Right ventricle myocardium superior (tissue), 1 donor: ENCODE measurements around the gene SNX30. TPM values are rescaled to one million over a fixed set of nuclear protein-coding genes. Genes with fewer than 3 reads are reported as not detected.
A peak's percentile ranks its signal among the peaks of the same experiment; 100 is the strongest.

Experiments used
- ATAC-seq: fragments of 200-7000 bp; cut with Tn5 transposase; one replicate; pipeline ENCODE4 v1.9.1; 2020; ENCODE audit warnings: mild to moderate bottlenecking; ENCODE audit not compliant: poor library complexity
- DNase-seq: peaks from one replicate; pipeline ENCODE4 v3.0.0-alpha.2; 2020
- intact Hi-C: fragments of 100-400 bp; cut with DNase I; formaldehyde crosslinking; loops from one replicate; pipeline ENCODE4 v1.11.2; 2022
- total RNA-seq: library from RNA; stranded (reverse); fragmentation: NEBNext Ultra II Directional; extraction: Animal tissue kit (Norgen Biotek cat#: 25700); gene quantifications from one replicate; pipeline ENCODE4 v1.2.1, GENCODE V29; 2021
- donor health status: DM: no; HTN: yes; CAD: no; lungs with severe emphysema.

The SNX30 gene
- total RNA-seq, 1 donor from 2014 or later, result 4.5 TPM

DNA sequence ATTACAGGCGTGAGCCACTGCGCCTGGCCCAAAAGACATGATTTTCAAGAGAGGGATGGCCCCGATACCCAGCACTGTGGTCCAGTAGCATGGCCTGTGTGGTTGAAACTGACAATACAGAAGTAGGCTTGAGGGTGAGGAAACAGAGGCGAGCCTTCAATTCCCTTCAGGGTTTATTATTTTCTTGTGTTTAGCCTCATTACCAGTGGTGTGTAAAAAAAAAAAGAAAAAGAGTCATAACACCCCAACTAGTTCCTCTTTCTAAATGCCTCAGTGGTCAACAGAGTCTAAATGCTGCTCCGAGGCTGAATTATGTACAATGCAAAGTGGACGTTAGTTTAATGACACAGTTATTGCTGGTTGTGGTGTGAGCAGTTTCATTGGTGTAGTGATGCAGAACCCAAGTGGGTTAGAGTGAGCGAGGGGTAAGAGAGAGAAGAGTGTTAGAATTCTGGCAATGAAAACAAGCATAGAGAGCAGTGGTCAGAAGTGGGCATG is 58.8 kb downstream of the SNX30 start:
- DNase-seq (no peak), ATAC-seq (peak; percentile 29)
- intact Hi-C loops, result no loop called here

DNA sequence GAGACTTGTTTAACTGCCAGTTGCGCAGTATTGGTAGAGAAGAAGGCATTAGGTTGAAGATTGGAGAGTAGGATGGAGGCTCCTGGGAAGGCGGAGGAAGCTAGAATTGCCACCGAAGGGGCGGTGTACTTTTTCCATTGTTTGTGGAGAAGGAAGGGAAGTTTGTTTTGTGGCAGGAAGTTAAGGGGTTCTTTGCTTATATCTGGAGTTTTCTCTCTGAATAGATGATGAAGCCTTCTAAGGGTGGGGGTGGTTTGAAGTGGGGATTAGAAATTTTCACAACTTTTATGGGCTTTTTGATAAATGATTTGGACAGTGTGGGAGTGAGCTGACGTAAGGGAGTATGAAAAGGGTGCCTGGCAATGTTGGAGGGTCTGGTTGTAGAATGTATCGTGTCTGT is 59.3 kb downstream of the SNX30 start:
- intact Hi-C loops, result no loop called here
- ATAC-seq (no peak), DNase-seq (no peak)

DNA sequence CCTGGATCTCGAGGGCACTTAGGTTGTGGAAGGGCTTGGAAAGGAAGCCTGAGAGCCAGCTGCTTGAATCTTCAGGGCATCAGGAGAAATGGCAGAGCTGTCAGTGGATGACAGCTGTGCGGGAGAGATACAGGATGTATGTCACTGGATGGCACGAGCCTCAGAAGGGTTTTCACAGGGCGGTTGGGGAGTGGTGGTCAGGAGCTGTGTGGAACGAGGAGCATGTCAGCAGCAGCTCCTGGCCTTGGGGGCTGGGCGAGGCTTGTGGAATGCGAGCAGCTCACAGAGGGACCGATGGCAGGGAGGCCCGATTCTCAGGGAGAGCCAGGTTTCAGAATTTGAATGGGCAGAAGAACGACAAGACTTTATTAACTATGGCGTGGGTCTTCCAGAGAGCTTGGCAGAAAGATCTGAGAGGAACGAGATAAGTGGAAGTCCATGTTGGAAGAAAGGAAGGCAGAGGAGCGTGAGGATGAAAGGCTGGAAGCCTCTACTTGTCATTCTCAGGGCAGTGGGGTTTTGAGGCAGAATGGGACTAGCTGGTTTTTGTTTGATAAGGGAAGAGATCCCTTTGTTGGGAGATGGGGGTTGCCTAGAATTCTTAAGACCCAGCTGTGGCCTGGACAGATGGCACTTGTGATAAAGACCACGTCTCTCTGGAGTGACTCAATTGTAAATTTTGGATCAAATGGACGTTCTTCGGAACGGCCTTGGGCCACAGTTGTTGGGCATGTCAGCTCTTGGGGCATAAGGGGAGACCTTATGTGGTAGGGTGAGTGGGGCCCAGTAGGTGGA is 60.3 kb downstream of the SNX30 start:
- ATAC-seq, result no peak
- intact Hi-C loops, result no loop called here

DNA sequence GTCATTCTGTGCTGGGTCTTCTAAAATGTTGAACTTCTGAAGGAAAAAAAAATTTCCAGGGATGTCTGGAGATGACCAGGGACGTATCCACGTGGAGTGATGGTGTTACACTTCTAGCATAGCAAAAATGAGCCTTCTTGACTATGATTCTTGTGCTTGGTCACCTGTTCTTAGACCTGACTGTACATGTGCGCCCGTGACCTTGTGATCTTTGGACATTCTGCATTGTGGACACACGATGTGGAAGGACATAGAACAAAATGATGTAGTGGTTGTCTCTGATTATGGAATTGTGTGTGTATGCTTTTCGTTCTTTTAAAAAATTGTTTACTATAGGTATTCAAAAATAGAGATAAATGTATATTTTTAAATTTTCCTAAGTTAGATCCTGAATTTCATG is 61.0 kb downstream of the SNX30 start:
- DNase-seq, result no peak
- ATAC-seq, result no peak
- intact Hi-C loops, result no loop called here

More for the DNA sequence above, 60.3 kb downstream of the SNX30 start:
- DNase-seq, result no peak

DNA sequence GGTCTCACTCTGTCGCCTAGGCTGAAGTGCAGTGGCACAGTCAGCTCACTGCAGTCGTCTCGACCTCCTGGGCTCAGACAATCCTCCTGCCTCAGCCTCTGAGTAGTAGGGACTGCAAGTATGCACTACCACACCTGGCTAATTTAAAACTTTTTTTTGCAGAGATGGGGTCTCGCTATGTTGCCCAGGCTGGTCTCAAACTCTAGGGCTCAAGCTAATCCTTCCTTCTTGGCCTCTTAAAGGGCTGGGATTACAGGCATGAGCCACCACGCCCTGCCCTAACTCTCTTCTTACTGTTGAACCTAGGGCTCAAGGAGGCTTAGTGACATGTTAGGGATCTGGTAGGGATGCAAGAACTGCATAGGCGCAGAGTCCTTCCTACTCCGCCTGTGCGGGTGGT is 65.3 kb downstream of the SNX30 start:
- DNase-seq (no peak), ATAC-seq (no peak)
- intact Hi-C loops, result no loop called here

DNA sequence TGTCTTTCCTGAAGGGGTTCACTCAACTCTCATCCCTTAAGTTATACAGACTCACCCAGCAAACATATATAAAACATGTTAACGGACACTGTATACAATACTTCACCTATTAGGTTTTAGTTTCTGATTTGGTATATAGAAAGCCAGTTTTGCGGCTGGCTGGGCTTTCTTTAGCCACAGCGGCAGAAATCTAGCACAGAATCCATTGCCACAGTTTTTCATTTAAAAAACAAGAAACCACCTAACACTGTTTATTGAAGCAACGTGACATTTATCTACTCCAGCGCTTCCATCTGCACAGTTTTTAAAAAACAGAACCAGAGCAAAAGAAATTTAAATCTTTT is 67.3 kb downstream of the SNX30 start:
- ATAC-seq (no peak), DNase-seq (no peak)
- intact Hi-C loops, result no loop called here

DNA sequence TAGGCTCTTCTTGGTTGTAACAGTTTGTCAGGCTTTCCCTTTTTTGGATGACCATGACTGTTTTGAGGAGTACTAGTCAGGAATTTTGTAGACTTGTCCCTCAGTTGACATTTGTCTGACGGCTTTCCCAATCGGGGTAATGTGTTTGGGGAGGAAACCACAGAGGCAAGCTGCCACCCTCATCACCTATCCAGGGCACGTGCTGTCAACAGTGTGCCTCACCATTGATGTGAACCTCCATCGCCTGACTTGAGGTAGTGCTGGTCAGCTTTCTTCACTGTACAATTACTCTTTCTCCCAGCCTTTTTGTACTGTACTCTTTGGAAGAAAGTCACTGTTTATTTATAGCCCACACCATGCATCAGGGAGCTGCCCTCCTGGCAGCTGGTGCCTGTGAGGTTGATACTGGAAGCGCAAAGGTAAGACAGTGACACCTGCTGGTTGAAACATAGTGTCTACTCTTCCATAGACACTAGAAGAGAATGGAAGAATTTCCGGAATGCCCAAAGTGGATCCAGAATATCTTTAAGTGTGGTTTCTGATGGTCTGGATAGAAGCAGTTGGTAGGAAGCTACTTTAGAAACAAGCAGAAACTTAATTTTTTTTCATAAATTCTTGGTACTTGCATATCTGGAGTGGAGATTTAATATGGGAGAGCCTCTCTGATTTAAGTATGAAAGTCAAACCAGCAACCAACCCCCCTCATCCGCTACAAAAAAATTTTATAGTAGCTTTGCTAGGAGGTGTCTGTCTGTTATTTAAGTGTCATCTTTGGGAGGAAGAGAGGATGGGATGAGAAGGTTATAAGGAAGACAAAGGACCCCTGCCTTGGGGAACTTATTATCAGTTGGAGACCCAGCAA is 69.3 kb downstream of the SNX30 start:
- intact Hi-C loops, result no loop called here
- ATAC-seq (peak; percentile 97), DNase-seq (peak; percentile 69)

DNA sequence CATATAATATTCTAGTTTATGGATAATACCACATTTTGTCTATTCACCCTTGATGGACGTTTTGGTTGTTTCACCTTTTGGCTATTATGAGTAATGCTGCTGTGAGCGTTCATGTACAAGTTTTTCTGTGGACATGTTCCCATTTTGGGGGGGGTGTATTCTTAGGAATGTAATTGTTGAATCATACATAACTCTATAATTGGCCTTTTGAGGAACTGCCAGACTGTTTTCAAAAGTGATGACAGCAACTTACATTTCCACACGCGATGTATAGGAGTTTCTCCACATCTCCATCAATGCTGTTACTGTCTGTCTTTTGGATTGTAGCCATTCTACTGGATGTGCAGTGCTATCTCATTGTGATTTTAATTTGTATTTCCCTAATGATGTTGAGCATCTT is 70.3 kb downstream of the SNX30 start:
- intact Hi-C loops, result no loop called here
- DNase-seq (no peak), ATAC-seq (no peak)

DNA sequence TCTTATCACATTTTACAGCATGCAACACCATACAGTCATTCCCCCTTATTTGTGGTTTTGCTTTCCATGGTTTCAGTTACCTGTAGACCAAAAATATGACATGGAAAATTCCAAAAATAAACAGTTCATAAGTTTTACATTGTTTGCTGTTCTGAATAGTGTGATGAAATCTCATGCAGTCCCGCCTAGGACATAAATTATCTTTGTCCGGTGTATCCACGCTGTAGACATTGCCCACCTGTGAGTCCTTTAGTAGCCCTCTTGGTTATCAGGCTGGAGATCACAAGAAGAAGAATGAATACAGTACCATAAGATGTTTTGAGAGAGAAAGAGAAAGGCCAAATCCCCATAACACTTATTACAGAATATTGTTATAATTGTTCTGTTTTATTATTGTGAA is 72.1 kb downstream of the SNX30 start:
- intact Hi-C loops, result no loop called here
- ATAC-seq, result no peak
- DNase-seq, result no peak

DNA sequence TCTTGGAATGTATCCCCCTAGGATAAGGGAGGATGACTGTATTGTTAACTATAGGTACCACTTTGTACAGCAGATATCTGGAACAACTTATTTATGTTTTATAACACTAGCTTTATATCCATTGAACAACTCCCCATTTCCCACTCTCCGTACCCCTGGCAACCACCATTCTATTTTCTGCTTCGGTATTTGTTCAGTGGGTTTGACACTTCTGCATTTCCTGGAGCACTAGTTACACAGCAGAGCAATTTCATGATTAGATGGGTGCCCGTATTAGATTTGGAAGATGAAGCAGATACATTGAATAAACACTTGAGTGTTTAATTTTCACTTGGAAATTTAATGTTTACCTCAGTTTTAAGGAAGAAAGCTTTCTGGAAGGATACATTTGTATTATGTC is 72.7 kb downstream of the SNX30 start:
- DNase-seq, result no peak
- intact Hi-C loops, result no loop called here
- no peak for ATAC-seq

DNA sequence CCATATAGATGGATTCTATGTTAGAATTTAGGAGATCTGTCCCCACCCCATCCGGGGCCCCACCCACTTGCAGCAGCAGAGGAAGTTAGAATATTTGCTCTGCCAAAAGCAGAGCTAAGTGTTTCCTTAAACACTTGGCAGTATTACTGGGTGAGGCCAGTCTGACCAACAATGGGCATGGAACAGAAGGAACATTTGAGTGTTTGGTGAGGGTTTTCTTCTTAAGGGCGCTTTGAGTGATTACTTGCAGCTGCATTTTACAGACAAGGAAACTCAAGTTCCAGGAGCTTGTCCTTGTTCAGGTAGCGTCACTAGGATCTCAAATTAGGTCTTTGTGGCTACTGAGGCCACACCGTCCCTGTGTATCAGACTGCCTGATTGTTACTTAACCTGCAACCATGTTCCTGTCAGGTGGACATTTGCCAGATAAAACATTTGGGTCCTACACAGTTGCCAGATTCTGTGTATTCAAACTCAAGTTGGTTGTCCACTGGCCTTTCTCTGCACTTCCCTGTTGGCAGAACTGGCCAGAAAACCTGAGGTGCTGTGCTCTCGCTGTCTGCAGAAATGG is 80.8 kb downstream of the SNX30 start:
- ATAC-seq (peak; percentile 83), DNase-seq (peak; percentile 64)
- intact Hi-C loops, result no loop called here

DNA sequence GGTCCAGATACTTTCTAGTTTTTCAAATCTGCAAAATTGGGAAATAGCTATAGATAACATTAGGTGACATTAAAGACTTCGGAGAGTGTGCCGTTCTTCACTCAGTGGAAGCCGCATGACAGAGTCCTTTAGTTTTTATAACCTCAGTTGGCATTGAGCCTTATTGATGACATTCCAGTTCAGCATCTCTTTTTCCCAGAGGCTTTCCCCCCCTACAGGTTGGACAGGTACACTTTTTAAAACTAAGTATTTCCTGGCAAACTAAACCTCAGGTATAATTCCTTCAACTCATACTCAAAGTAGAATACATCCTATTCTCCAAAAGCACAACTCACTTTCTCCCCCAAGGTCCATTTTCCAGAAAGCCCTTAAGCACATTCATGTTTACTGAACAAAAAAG is 81.4 kb downstream of the SNX30 start:
- ATAC-seq (no peak), DNase-seq (no peak)
- intact Hi-C loops, result no loop called here

DNA sequence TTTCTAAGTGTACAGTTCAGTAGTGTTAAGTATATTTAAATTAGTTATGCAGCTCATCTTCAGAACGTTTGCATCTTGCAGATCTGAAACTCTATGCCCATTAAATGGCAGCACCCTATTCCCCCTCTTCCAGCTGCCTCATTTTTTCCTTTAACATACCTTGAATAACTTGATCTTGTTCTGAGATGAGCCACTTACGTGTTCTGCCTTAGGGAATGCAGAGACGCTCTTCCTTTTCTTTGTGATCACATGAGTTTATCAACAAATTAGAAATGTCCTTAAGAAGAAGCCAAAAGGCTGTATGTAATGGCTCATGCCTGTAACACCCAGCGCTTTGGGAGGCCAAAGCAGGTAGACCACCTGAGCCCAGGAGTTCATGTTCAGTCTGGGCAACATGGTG is 82.5 kb downstream of the SNX30 start:
- DNase-seq (no peak), ATAC-seq (no peak)
- intact Hi-C loops, result no loop called here

DNA sequence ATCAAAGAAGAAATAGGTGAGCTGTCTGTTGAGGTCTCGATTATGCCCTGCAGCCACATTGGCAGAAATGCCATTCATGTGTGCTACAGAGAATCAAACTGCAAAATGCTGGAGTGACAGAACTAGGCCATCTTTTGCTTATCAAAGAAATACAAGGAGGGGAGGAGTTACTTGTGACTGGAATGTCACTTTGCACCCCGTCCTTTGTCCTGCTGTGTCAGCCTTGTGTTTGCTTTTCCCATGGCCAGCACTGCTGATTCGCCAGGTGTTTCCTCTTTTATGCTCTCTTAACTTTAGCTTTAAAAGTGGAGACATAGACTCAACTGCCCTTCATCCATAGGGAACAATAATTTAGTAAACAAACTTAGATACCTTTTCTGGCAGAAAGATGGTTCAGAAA is 85.8 kb downstream of the SNX30 start:
- intact Hi-C loops, result no loop called here
- ATAC-seq (peak; percentile 48), DNase-seq (no peak)

DNA sequence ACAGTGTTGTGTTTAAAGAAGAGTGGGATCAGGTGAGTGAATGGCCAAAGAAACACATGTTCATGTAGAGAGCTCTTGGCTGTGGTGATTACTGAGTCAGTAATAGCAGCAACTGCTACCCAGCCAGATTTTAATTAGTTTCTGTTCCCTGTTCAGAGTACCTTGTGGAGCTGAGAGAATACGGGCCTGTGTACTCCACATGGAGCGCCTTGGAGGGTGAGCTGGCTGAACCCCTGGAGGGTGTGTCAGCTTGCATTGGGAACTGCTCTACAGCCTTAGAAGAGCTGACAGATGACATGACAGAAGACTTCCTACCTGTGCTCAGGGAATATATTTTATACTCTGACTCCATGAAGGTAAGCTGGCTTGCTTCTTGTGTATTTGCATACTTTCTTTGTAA is 87.8 kb downstream of the SNX30 start:
- DNase-seq, result no peak
- ATAC-seq, result no peak
- intact Hi-C loops, result no loop called here

DNA sequence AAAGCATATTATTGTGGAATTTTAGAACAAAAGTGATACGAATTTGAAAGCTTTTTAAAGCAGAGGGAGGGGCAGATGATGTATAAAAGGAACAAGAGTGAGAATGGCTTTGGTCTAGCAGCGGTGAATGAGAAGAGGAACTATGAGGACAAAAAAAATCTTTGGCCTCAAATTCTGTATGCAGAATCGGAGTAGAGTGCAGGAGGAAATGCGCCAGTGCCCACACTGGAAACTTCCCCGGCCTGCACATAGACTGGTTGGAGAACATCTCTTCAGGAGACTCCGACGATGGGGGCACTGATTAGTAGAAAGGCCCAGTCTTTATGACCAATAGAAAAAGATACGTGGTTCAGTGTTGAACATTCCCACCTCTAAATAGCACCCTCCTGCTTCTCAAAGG is 88.8 kb downstream of the SNX30 start:
- DNase-seq, result no peak
- no peak for ATAC-seq
- intact Hi-C loops, result no loop called here

DNA sequence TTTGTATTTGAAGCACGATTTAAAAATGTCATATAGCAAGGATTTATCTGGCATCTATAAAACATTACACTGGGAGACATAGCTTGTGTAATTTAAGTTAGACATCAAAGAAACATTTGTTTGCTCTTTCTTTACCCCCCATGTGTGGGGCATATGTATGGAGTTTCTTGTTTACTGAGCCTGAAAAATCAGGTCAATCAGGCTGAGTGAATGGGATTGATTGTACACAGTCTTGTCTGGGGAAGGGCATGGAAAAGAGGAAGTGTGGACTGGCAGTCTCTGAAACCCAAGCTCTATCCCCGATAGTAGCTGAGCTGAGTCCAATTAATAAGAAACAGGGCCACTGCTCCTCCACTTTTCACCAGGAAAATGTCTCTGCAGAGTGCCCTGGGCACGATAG is 90.7 kb downstream of the SNX30 start:
- DNase-seq (no peak), ATAC-seq (no peak)
- intact Hi-C loops, result no loop called here

DNA sequence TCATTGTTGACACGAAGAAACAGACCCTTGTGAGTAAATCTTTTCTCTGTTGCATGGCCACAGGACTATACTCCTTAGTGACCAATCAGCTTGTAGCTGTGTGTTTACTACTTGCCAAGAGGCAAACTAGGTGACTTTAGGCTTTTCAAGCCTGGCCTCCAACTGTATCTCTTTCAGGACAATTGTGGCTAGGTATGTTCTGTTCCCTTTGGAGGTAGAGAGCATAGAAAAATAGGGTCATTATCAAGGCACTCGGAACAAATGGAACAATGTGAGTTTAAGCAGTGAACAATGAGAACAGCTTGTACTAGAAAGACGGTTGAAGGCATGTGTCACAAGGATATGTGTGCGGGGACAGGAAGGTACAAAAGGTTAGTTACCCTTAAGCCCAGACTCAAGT is 92.0 kb downstream of the SNX30 start:
- intact Hi-C loops, result no loop called here
- DNase-seq (no peak), ATAC-seq (peak; percentile 42)

DNA sequence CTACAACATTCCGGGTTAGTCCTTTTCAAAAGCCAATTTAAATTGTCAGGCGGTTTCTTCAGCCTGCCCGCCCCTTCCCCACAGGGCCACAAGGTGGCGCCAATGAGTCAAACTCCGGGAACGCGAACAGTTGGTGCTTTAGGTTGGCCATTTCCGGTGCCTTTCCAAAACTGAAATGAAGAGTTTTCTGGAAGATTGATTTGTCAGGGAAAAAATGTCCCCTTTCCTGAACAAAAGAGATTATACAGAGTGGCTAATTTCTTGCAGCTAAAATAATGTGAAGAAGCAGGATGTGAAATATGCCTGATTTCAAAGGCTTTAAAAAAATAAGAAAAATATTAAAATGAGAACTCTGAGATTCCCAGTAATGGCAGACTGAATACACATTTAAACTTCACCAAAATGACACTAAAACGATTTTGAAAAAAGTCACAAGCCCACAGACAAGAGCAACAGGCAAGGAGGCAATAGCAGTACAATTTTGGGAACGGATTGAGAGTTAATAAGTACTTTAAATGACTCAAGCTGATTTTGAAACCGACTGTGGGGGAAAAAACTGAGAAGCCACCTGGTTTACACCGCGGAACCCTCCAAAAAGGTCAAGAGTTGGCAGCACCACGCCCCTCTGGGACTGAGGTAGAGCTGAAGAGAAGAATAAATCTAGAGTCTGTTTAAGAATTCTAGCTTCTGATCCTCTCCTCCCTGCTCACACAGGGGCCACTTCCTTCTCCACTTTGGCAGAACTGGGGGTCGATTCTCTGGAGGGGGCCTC is 94.4 kb downstream of the SNX30 start:
- ATAC-seq (peak; percentile 80), DNase-seq (peak; percentile 89)
- intact Hi-C loops, result no loop called here
